MCF 10A (cell line): ENCODE data around the gene OR3A3. TPM values are rescaled to one million over a fixed set of nuclear protein-coding genes. Genes with fewer than 3 reads are reported as not detected.
"Not testable (repeated sequence)": the region's sequence is repeated elsewhere in the genome, so short reads cannot be mapped to it uniquely, and the experiment has no call there.

Source experiments
- Bru-seq: library from RNA; stranded (reverse); fragments of 400-500 nt; gene quantifications from one replicate; lab custom pipeline; 2021; lab: Mats Ljungman, UMichigan
- BruChase-seq, 2 experiments: library from RNA; stranded (reverse); fragments of 400-500 nt; gene quantifications; one replicate each; lab custom pipeline; 2021; lab: Mats Ljungman, UMichigan
- BruUV-seq: library from RNA; stranded (reverse); fragments of 400-500 nt; replicated peaks from 2 replicates; lab custom pipeline; 2021; lab: Mats Ljungman, UMichigan
- CTCF ChIA-PET: fragments of 300-600 bp; sonication (Branson Sonifier 250); formaldehyde crosslinking; extraction: SDS; loops from one replicate; lab custom pipeline; 2021; ENCODE audit warnings: antibody characterized with exemption, inconsistent platforms; lab: Yijun Ruan, JAX
- POLR2A ChIA-PET: fragments of 300-600, 350-650 bp; sonication (Branson Sonifier 250); formaldehyde crosslinking; extraction: SDS; loops from one replicate; lab custom pipeline; 2020; ENCODE audit warnings: antibody characterized with exemption, inconsistent platforms; lab: Yijun Ruan, JAX
- DNase-seq: peaks from one replicate; pipeline ENCODE4 v3.0.0-alpha.2; 2018; ENCODE audit not compliant: unreplicated experiment
- H3K27ac Mint-ChIP-seq: one replicate; pipeline ENCODE4 v1.8.0; 2022; ENCODE audit warnings: mild to moderate bottlenecking, low read depth, mixed read lengths; ENCODE audit not compliant: unreplicated experiment
- H3K27me3 Mint-ChIP-seq: one replicate; pipeline ENCODE4 v1.8.0; 2022; ENCODE audit warnings: mixed read lengths; ENCODE audit not compliant: insufficient read depth, unreplicated experiment
- H3K36me3 Mint-ChIP-seq: one replicate; pipeline ENCODE4 v1.8.0; 2022; ENCODE audit warnings: mild to moderate bottlenecking, moderate library complexity, mixed read lengths; ENCODE audit not compliant: insufficient read depth, unreplicated experiment
- H3K4me1 Mint-ChIP-seq: one replicate; pipeline ENCODE4 v1.8.0; 2022; ENCODE audit warnings: mixed read lengths; ENCODE audit not compliant: insufficient read depth, unreplicated experiment
- H3K4me3 Mint-ChIP-seq: one replicate; pipeline ENCODE4 v1.8.0; 2022; ENCODE audit warnings: mild to moderate bottlenecking, moderate library complexity, mixed read lengths; ENCODE audit not compliant: unreplicated experiment
- H3K9me3 Mint-ChIP-seq: one replicate; pipeline ENCODE4 v1.8.0; 2022; ENCODE audit warnings: mixed read lengths; ENCODE audit not compliant: unreplicated experiment
- intact Hi-C: fragments of 100-400 bp; cut with micrococcal nuclease; formaldehyde crosslinking; loops from 2 replicates; pipeline ENCODE4 v1.14.1; 2022
- long read RNA-seq: library from polyadenylated mRNA; stranded (forward); transcript quantifications from one replicate; pipeline ENCODE4 v2.0.0, GENCODE V29; 2022
- total RNA-seq: library from RNA; stranded (reverse); gene quantifications from 2 replicates; pipeline ENCODE4 v1.2.3, GENCODE V29; 2022
- TF ChIP-seq, protein P1 (sequence below): fragments of 200-600 bp; IDR thresholded peaks from one replicate; pipeline ENCODE4 v1.8.0; 2022; ENCODE audit warnings: antibody characterized with exemption, mild to moderate bottlenecking; ENCODE audit not compliant: unreplicated experiment

OR3A3 gene
- total RNA-seq (not detected in 2 replicates), Bru-seq, nascent RNA (not detected), BruChase-seq, experiment 1, labeled RNA remaining after a 6-hour chase (not detected), BruChase-seq, experiment 2, labeled RNA remaining after a 2-hour chase (not detected)
- long read RNA-seq: 0 reads

GRCh38 chr17:3411070-3411469, at the start of gene OR3A3:
TSS of gene OR3A3 (plus strand) at chr17:3411370.
- ChIA-PET CTCF (interaction anchor here (0.8 kb wide), 1 partner anchor 208 kb away, joined by 3 read pairs; no protein-coding TSS in a partner anchor), POLR2A (no interaction called here)
- H3K9me3 Mint-ChIP-seq: peaks cover 25% of the 10 kb centered on the region
- H3K36me3 Mint-ChIP-seq: no peaks in the 10 kb centered on the region
- no TSS peak for BruUV-seq
- DNase-seq: no peak
- no peaks in the 10 kb centered on the region for H3K4me1 Mint-ChIP-seq
- TF ChIP-seq, protein P1, sequence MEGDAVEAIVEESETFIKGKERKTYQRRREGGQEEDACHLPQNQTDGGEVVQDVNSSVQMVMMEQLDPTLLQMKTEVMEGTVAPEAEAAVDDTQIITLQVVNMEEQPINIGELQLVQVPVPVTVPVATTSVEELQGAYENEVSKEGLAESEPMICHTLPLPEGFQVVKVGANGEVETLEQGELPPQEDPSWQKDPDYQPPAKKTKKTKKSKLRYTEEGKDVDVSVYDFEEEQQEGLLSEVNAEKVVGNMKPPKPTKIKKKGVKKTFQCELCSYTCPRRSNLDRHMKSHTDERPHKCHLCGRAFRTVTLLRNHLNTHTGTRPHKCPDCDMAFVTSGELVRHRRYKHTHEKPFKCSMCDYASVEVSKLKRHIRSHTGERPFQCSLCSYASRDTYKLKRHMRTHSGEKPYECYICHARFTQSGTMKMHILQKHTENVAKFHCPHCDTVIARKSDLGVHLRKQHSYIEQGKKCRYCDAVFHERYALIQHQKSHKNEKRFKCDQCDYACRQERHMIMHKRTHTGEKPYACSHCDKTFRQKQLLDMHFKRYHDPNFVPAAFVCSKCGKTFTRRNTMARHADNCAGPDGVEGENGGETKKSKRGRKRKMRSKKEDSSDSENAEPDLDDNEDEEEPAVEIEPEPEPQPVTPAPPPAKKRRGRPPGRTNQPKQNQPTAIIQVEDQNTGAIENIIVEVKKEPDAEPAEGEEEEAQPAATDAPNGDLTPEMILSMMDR: no peak
- no peak within 1 kb of the TSS for H3K4me3 Mint-ChIP-seq
- intact Hi-C loops: no loop called here
- H3K27me3 Mint-ChIP-seq: peaks cover 14% of the 10 kb centered on the region
- no peak within 1 kb of the TSS for H3K27ac Mint-ChIP-seq

GRCh38 chr17:3371167-3371566, 40.0 kb upstream of the OR3A3 start:
- H3K4me1 Mint-ChIP-seq, H3K27ac Mint-ChIP-seq, H3K27me3 Mint-ChIP-seq, DNase-seq, POLR2A ChIA-PET, H3K4me3 Mint-ChIP-seq, H3K36me3 Mint-ChIP-seq, BruUV-seq, CTCF ChIA-PET, intact Hi-C loops: not testable (repeated sequence)
- peaks cover 13% of the 10 kb centered on the region for H3K9me3 Mint-ChIP-seq

DNA sequence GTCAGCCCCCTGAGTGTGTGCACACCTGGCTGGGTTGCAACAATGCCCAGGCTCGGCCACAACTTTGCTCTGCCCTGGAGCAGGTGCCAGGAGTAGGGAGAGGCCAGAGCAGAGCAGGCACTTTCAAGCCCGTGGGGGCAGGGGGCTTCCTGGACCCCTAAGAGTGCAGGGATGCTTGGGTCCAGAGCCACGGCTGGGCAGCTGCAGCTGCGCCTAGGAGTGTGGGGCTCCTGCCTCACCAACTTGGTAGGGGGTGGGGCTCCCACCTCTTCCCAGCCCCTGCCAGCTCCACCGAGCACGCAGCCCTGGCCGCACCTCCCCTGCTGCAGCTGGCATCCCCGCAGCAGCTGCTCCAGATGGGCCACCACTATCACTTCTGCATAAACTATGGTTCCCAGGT, 32.8 kb upstream of the OR3A3 start:
- no TSS peak for BruUV-seq
- Mint-ChIP-seq H3K27me3 (peaks cover 52% of the 10 kb centered on the region), H3K36me3 (no peaks in the 10 kb centered on the region), H3K4me3 (no peak overlapping the region), H3K4me1 (no peaks in the 10 kb centered on the region), H3K9me3 (no peaks in the 10 kb centered on the region), H3K27ac (no peak overlapping the region)
- DNase-seq: no peak
- POLR2A ChIA-PET: no interaction called here
- TF ChIP-seq, protein P1: no peak
- CTCF ChIA-PET: no interaction called here
- intact Hi-C loops: no loop called here

DNA sequence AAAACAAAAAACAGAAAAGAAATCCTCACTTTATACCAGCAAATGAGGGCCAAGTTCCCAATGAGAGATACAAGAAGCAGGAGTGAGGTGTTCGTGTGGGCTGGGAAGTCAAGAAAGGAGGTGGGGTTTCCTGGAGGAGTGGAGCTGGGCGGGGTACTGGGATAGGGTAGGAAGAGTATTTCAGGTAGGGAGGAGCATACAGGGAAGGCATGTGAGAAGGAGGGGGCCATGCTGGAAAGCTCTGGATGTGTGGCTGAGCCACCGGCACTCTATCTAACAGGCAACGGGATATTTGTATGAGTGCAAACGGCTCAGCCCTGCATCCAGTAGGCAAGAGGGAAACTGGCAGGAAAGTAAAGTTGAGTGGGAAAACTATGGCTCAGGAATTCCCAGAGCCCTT, 29.2 kb upstream of the OR3A3 start:
- no TSS peak for BruUV-seq
- Mint-ChIP-seq H3K4me3 (no peak overlapping the region), H3K4me1 (no peaks in the 10 kb centered on the region), H3K27me3 (peaks cover 56% of the 10 kb centered on the region), H3K36me3 (no peaks in the 10 kb centered on the region), H3K27ac (no peak overlapping the region), H3K9me3 (peaks cover 4% of the 10 kb centered on the region)
- ChIA-PET POLR2A (no interaction called here), CTCF (no interaction called here)
- intact Hi-C loops: no loop called here
- DNase-seq: no peak
- TF ChIP-seq, protein P1: no peak
